ENCODE results near the gene PI4K2A.
"Not testable (repeated sequence)": the region's sequence is repeated elsewhere in the genome, so short reads cannot be mapped to it uniquely, and the experiment has no call there.

PI4K2A gene

GRCh38 chr10:97628228-97628627 lies 12.2 kb upstream of the PI4K2A start:
- TF ChIP-seq, protein P1, sequence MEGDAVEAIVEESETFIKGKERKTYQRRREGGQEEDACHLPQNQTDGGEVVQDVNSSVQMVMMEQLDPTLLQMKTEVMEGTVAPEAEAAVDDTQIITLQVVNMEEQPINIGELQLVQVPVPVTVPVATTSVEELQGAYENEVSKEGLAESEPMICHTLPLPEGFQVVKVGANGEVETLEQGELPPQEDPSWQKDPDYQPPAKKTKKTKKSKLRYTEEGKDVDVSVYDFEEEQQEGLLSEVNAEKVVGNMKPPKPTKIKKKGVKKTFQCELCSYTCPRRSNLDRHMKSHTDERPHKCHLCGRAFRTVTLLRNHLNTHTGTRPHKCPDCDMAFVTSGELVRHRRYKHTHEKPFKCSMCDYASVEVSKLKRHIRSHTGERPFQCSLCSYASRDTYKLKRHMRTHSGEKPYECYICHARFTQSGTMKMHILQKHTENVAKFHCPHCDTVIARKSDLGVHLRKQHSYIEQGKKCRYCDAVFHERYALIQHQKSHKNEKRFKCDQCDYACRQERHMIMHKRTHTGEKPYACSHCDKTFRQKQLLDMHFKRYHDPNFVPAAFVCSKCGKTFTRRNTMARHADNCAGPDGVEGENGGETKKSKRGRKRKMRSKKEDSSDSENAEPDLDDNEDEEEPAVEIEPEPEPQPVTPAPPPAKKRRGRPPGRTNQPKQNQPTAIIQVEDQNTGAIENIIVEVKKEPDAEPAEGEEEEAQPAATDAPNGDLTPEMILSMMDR (IDR thresholded peaks at IDR 0.05; ENCODE audit: control insufficient read depth, insufficient read depth, low read depth, low read length, missing control alignments), result no peak

GRCh38 chr10:97629289-97629688 lies 11.2 kb upstream of the PI4K2A start:
- DNase-seq (ENCODE audit: low read depth), result no peak
- TF ChIP-seq, protein P1 (IDR thresholded peaks at IDR 0.05; ENCODE audit: control insufficient read depth, insufficient read depth, low read depth, low read length, missing control alignments), result no peak

More at GRCh38 chr10:97628228-97628627, 12.2 kb upstream of the PI4K2A start:
- no peak overlapping the region for H3K4me3 ChIP-seq (ENCODE audit: control insufficient read depth, low read depth, low read length)
- DNase-seq (ENCODE audit: low read depth), result no peak

DNA sequence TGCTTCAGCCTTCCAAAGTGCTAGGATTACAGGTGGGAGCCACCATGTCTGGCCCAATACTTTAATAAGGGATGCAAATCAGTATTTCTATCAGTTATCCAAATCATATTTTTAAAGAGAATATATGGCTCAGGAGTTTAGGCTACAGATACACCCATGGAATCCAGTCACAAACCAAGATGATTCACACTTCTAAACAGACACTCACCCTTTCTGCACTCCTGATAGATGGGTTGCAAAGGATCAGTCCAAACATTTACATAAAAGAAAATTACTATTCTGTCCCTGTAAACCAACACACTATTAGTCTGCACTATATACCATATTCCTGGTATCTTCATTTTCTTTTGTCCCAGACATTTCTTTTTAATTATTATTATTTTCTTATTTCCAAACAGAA lies 9.4 kb upstream of the PI4K2A start:
- H3K4me3 ChIP-seq (ENCODE audit: control insufficient read depth, low read depth, low read length), result no peak overlapping the region
- TF ChIP-seq, protein P1 (IDR thresholded peaks at IDR 0.05; ENCODE audit: control insufficient read depth, insufficient read depth, low read depth, low read length, missing control alignments), result no peak
- no peak for DNase-seq (ENCODE audit: low read depth)

More at GRCh38 chr10:97629289-97629688, 11.2 kb upstream of the PI4K2A start:
- no peak overlapping the region for H3K4me3 ChIP-seq (ENCODE audit: control insufficient read depth, low read depth, low read length)

- DNase-seq (ENCODE audit: low read depth), result peak; percentile 57
- peak within 1 kb of the TSS; percentile 88 for H3K4me3 ChIP-seq (ENCODE audit: control insufficient read depth, low read depth, low read length)
- TF ChIP-seq, protein P1 (IDR thresholded peaks at IDR 0.05; ENCODE audit: control insufficient read depth, insufficient read depth, low read depth, low read length, missing control alignments), result no peak
Observed at GRCh38 chr10:97632949-97633884, 7.3 kb upstream of the PI4K2A start, which contains the start of gene MORN4. MORN4 (minus strand) TSS chr10:97633500; CDS start chr10:97619653, 13,847 bp downstream.

- TF ChIP-seq, protein P1 (IDR thresholded peaks at IDR 0.05; ENCODE audit: control insufficient read depth, insufficient read depth, low read depth, low read length, missing control alignments), result no peak
- H3K4me3 ChIP-seq (ENCODE audit: control insufficient read depth, low read depth, low read length), result peak overlapping the region; percentile 88; the same call in 1 of the 2 replicates
- no peak for DNase-seq (ENCODE audit: low read depth)
Observed at GRCh38 chr10:97633921-97634320, 6.5 kb upstream of the PI4K2A start.

DNA sequence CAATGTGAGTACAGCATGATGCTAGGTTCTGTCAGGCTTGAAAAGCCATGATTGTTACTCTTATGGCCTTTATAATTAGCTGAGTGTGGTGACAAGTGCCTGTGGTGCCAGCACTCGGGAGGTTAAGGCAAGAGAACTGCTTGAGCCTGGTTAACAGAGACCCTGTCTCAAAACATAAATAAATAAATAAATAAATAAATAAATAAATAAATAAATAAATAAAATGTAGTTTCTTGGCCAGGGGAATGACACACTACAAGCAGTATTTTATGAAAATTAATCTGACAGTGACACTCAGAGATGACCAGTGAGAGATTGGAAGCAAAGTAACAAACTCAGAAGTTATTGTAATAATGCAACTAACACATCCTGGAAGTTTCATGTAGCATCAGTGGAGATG lies 4.9 kb upstream of the PI4K2A start:
- no peak for DNase-seq (ENCODE audit: low read depth)
- TF ChIP-seq, protein P1 (IDR thresholded peaks at IDR 0.05; ENCODE audit: control insufficient read depth, insufficient read depth, low read depth, low read length, missing control alignments), result no peak
- H3K4me3 ChIP-seq (ENCODE audit: control insufficient read depth, low read depth, low read length), result no peak overlapping the region

GRCh38 chr10:97639090-97639489 lies 1.4 kb upstream of the PI4K2A start:
- DNase-seq (ENCODE audit: low read depth); H3K4me3 ChIP-seq (ENCODE audit: control insufficient read depth, low read depth, low read length): not testable (repeated sequence)
